Measurements from ENCODE around the gene SYNC. TPM values are rescaled to one million over a fixed set of nuclear protein-coding genes. Genes with fewer than 3 reads are reported as not detected.

Gene SYNC
- total and polyA plus RNA-seq, 9 of the 15 experiments (the other 6 are each of a cell fraction or from before 2014, with no cell fraction given): 0.49 to 1.1 (median 0.87) TPM

DNA sequence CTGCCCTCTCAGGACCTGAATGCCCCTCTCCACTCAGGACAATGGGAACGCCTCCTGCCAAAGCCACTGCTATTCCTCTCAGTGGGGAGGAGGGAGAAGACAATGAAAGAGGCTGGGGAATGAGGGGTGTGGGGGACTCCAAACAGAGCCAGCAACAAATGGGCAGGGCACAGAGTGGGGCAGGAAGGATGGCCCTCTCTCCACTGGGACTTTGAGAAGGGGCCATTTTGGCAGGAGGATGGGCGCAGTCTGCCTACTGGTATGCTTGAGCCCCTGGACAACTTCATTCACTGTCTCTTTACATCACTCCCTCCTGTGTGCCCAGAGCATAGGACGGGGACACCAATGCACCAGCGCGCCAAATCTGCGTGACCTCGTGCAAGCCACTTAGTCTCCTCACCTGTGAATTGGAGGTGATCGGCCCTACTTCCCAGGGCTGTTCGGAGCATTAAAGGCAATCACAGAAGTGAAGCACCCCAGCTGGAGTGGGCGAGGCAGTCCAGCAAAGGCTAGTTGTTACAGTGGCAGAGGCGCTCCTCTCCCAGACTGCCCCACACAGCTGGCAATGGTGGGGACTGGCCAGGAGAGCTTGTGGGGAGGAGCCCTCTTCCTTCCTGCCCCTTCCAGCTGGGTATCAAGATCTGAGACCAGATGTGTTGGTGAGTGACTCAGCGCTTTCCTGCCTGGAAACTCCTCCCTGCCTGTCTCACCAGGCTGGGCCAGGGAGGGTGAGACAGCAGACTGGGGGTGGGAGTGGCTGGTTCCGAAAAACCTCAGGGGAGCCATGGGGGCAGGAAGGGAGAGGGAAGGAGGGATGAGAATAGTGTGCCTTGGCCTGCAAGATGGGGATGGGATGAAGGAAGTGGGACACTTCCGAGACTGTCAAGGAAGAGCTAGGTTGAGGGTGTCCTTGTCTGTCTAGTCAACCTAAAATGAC, 22.4 kb upstream of the SYNC start:
- H3K27ac ChIP-seq (ENCODE audit: extremely low read depth, low read depth, low read length): peak overlapping the region; percentile 77
- no peaks in the 10 kb centered on the region for H3K79me2 ChIP-seq (ENCODE audit: control insufficient read depth, insufficient read depth, low read length)
- ChIA-PET POLR2A (interaction anchor here (0.7 to 1.6 kb wide), 4 partner anchors 8 to 256 kb away, joined by 3 to 10 read pairs (median 4); no protein-coding TSS in a partner anchor), CTCF (ENCODE audit: low intra/inter-chr PET ratio) (no interaction called here)
- intact Hi-C loops (cut with micrococcal nuclease) (no loop called here), in situ Hi-C loops (cut with MboI) (no loop called here)
- no peaks in the 10 kb centered on the region for H3K36me3 ChIP-seq (ENCODE audit: control insufficient read depth, insufficient read depth, low read length)
- BruUV-seq (replicated peaks): no TSS peak
- H3K9me3 ChIP-seq (replicated peaks; ENCODE audit: control insufficient read depth, insufficient read depth, low read depth, low read length): no peaks in the 10 kb centered on the region
- DNase-seq (ENCODE audit: extremely low read depth in 1 of 4, low spot score in 3 of 4) (peak; percentile 95 to 98 (median 96)), FAIRE-seq (peak; percentile 95), ATAC-seq (peak; percentile 95)
- 23% methylated on average over 14 of the region's 14 CpGs for WGBS (ENCODE audit: insufficient coverage, low coverage, missing lambda C conversion rate)
- H3K27me3 ChIP-seq (ENCODE audit: control insufficient read depth in 2 of 2, insufficient read depth in 2 of 2, low read length in 2 of 2): no peaks in the 10 kb centered on the region
- H4K20me1 ChIP-seq (replicated peaks; ENCODE audit: control insufficient read depth, insufficient read depth, low read length): no peaks in the 10 kb centered on the region
- H2AFZ ChIP-seq (ENCODE audit: low read depth, low read length): peak overlapping the region; percentile 86
- peak overlapping the region; percentile 50 to 69 for H3K9ac ChIP-seq (ENCODE audit: insufficient read depth in 1 of 2, low read depth in 2 of 2, low read length in 2 of 2)
- H3K4me3 ChIP-seq: no peak overlapping the region
- peaks cover 29 to 41% of the 10 kb centered on the region in 2 experiments for H3K4me1 ChIP-seq (replicated peaks in 1 of 2; ENCODE audit: control insufficient read depth in 2 of 2, insufficient read depth in 2 of 2, low read length in 2 of 2)
- peak overlapping the region; percentile 83 for H3K4me2 ChIP-seq (ENCODE audit: insufficient read depth, low read length)
- no peaks in the 10 kb centered on the region for H3K9me1 ChIP-seq (ENCODE audit: control insufficient read depth, insufficient read depth, low read length)
- TF ChIP-seq, protein P1, sequence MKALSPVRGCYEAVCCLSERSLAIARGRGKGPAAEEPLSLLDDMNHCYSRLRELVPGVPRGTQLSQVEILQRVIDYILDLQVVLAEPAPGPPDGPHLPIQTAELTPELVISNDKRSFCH (CRISPR knock-in tag; IDR thresholded peaks at IDR 0.05): no peak
- TF ChIP-seq, protein P1 (tag; IDR thresholded peaks at IDR 0.05): no peak; the same call in 1 of the 2 replicates
- TF ChIP-seq MTA1 (IDR thresholded peaks at IDR 0.05; ENCODE audit: borderline replicate concordance) (peak; percentile 73; the same call in 1 of the 2 replicates), RBM15 (IDR thresholded peaks at IDR 0.05; ENCODE audit: insufficient read depth, low read length) (no peak), SMAD1 (IDR thresholded peaks at IDR 0.05; ENCODE audit: low read depth, low read length, partially characterized antibody) (peak; percentile 33), GTF2E2 (tag; IDR thresholded peaks at IDR 0.05) (no peak), ZEB2 (IDR thresholded peaks at IDR 0.05) (peak; percentile 82), FOXP1 (CRISPR knock-in tag; IDR thresholded peaks at IDR 0.05) (no peak), FOXA1 (IDR thresholded peaks at IDR 0.05; ENCODE audit: borderline replicate concordance) (no peak), CREBBP (IDR thresholded peaks at IDR 0.05; ENCODE audit: low read depth, low read length) (no peak), ZNF717 (CRISPR knock-in tag; IDR thresholded peaks at IDR 0.05) (no peak), ZNF143 (CRISPR knock-in tag; IDR thresholded peaks at IDR 0.05) (no peak), TAF15 (IDR thresholded peaks at IDR 0.05; ENCODE audit: low read depth, low read length) (no peak), RUNX1 (IDR thresholded peaks at IDR 0.05; ENCODE audit: low read depth) (no peak)
- TF ChIP-seq, protein P2, sequence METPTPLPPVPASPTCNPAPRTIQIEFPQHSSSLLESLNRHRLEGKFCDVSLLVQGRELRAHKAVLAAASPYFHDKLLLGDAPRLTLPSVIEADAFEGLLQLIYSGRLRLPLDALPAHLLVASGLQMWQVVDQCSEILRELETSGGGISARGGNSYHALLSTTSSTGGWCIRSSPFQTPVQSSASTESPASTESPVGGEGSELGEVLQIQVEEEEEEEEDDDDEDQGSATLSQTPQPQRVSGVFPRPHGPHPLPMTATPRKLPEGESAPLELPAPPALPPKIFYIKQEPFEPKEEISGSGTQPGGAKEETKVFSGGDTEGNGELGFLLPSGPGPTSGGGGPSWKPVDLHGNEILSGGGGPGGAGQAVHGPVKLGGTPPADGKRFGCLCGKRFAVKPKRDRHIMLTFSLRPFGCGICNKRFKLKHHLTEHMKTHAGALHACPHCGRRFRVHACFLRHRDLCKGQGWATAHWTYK (CRISPR knock-in tag; IDR thresholded peaks at IDR 0.05): peak; percentile 46; the same call in 1 of the 2 replicates
- TF ChIP-seq, protein P3, sequence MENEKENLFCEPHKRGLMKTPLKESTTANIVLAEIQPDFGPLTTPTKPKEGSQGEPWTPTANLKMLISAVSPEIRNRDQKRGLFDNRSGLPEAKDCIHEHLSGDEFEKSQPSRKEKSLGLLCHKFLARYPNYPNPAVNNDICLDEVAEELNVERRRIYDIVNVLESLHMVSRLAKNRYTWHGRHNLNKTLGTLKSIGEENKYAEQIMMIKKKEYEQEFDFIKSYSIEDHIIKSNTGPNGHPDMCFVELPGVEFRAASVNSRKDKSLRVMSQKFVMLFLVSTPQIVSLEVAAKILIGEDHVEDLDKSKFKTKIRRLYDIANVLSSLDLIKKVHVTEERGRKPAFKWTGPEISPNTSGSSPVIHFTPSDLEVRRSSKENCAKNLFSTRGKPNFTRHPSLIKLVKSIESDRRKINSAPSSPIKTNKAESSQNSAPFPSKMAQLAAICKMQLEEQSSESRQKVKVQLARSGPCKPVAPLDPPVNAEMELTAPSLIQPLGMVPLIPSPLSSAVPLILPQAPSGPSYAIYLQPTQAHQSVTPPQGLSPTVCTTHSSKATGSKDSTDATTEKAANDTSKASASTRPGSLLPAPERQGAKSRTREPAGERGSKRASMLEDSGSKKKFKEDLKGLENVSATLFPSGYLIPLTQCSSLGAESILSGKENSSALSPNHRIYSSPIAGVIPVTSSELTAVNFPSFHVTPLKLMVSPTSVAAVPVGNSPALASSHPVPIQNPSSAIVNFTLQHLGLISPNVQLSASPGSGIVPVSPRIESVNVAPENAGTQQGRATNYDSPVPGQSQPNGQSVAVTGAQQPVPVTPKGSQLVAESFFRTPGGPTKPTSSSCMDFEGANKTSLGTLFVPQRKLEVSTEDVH (IDR thresholded peaks at IDR 0.05; ENCODE audit: low read depth, partially characterized antibody): peak; percentile 44
- TF ChIP-seq, protein P4, sequence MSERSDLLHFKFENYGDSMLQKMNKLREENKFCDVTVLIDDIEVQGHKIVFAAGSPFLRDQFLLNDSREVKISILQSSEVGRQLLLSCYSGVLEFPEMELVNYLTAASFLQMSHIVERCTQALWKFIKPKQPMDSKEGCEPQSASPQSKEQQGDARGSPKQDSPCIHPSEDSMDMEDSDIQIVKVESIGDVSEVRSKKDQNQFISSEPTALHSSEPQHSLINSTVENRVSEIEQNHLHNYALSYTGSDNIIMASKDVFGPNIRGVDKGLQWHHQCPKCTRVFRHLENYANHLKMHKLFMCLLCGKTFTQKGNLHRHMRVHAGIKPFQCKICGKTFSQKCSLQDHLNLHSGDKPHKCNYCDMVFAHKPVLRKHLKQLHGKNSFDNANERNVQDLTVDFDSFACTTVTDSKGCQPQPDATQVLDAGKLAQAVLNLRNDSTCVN (CRISPR knock-in tag; IDR thresholded peaks at IDR 0.05): no peak

Measured in K562 (cell line).